ENCODE measurements around the gene CNOT3.

The CNOT3 gene

DNA sequence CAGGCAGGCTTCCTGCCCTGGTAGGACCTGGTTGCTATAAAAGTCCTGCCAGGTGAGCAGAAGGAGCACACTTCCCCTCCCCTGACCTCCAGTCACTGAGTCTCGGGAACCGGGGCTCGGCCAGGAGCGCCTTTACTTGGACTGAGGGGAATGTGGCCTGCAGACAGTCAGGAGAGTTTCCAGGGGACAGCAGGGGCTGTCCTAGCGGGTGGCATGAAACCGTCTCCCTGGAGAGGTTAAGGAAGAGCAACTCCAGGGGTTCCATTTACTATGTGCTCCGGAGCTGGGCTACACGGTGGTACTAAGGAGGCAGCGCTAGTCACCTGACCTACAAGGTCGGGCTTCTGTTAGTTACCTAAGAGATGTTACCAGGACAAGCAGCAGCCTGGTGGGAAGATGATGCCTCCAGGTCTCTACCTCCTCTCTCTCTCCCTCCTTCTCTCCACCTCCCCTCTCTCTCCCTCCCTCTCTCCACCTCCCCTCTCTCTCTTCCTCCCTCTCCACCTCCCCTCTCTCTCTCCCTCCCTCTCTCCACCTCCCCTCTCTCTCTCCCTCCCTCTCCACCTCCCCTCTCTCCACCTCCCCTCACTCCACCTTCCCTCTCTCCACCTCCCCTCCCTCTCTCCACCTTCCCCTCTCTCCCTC, 4.1 kb upstream of the CNOT3 start:
- FAIRE-seq (no peak), DNase-seq (ENCODE audit: insufficient read length, low spot score) (no peak)
- TF ChIP-seq CTCF (IDR thresholded peaks at IDR 0.05; ENCODE audit: insufficient read depth, missing control alignments), result no peak

DNA sequence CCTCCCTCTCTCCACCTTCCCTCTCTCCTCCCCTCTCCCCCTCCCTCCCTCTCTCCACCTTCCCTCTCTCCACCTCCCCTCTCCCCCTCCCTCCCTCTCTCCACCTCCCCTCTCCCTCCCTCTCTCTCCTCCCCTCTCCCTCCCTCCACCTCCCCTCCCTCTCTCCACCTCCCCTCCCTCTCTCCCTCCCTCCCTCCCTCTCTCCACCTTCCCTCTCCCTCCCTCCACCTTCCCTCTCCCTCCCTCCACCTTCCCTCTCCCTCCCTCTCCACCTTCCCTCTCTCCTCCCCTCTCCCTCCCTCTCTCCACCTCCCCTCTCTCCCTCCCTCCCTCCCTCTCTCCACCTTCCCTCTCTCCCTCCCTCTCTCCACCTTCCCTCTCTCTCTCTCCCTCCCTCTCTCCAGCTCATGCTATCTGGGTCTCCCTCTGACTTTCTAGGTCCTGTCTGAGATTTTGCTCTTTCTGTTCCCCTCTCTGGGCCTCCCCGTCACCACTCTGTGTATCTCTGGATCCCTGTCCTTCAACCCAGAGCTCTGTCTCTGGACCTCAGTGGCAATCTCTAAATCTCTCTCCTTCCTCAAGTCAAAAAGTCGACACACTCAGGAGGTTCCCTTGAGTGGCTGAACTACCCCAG, 3.5 kb upstream of the CNOT3 start:
- DNase-seq (ENCODE audit: insufficient read length, low spot score) (no peak), FAIRE-seq (no peak)
- TF ChIP-seq CTCF (IDR thresholded peaks at IDR 0.05; ENCODE audit: insufficient read depth, missing control alignments), result no peak

DNA sequence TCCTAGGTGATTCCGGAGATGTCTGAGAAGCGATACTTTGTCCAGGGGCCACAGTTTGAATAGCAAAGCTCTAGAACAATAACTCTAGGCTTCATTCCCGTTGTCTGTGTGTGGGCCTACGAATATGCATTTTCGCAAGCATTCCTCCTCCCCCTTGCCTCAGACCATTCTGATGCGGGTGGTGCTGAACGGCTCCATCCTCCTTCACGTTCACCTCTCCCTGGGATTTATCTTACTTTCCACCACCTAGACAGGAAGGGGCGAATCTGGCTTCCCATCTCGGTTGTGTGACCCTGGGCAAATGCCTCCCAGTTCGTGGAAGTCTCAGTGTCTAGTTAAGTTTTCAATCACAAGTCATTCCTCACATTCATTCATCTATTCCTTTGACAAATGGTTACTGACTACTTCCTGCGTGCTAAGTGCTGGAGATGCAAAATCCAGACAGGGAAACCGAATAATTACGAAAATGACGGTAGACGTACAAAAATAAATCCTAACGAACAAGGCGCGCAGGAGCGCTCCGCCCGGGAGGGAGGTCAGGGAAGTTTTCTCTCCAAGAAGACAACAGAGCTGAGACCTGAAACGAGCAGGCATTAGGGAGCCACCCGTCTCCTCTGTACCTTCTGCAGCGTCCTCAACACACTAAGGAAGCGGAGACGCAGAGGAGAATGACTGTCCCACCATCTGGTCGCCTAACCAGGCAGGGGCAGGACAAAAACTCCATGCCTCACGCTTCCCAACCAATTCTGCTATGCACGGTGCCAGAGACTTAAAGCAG, 1.3 kb upstream of the CNOT3 start:
- FAIRE-seq, result no peak
- no peak for DNase-seq (ENCODE audit: insufficient read length, low spot score)
- no peak for TF ChIP-seq CTCF (IDR thresholded peaks at IDR 0.05; ENCODE audit: insufficient read depth, missing control alignments)

- FAIRE-seq (peak; percentile 61), DNase-seq (ENCODE audit: insufficient read length, low spot score) (peak; percentile 98)
- TF ChIP-seq CTCF (IDR thresholded peaks at IDR 0.05; ENCODE audit: insufficient read depth, missing control alignments), result no peak
Observed at GRCh38 chr19:54136864-54137698, 481 bp upstream of the CNOT3 start.

GRCh38 chr19:54138489-54139256, 1.1 kb downstream of the CNOT3 start:
- FAIRE-seq (no peak), DNase-seq (ENCODE audit: insufficient read length, low spot score) (no peak)
- no peak for TF ChIP-seq CTCF (IDR thresholded peaks at IDR 0.05; ENCODE audit: insufficient read depth, missing control alignments)

GRCh38 chr19:54141356-54141755, 3.8 kb downstream of the CNOT3 start:
- DNase-seq (ENCODE audit: insufficient read length, low spot score) (no peak), FAIRE-seq (no peak)
- no peak for TF ChIP-seq CTCF (IDR thresholded peaks at IDR 0.05; ENCODE audit: insufficient read depth, missing control alignments)
